ENCODE measurements around the gene STOM. TPM values are rescaled to one million over a fixed set of nuclear protein-coding genes. Genes with fewer than 3 reads are reported as not detected.

Gene STOM
- total and polyA plus RNA-seq, 10 of the 15 experiments (the other 5 are each of a cell fraction or from before 2014, with no cell fraction given): 6.7 to 47.4 (median 39.8) TPM

DNA sequence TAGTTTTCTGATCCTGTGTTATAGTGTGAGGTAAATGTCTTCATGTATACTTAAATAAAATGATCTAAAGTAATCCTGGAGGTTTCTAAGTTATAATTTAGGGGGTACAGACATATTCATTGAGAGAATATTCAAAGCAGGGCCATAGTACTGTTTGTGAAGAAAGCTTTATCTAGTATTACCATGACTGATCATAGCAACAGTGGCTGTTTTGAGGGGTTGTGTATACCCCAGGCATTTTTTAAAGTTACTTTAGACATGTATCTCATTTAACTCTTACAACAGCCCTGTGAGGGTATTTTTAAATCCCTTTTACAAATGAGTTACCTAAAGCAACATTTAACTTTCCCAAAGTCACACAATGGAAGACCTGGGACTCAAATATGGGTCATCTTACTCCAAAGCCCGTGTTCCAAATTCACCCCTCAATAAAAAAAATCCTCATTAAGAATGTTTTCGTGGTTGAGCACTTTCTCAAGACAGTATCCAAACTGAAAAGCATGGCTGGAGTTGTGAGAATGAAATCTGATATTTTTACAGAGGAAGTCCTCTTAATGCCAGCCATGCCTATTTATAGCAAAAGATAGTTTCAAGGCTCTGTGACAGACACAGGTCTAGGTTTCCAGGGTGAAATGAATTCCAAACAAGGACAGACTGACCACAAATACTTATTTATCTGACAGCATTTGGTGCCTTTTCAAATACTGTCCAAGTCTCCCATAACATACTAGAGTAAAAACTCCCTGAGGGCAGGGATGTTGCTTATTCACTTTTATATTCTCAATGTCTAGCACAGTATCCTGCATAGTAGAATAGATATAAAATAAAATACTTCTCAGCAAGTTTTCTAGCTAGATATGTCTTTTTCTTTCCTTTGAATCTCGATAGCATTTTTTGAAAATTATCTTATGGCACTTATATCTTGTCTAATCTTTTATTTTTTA lies 10.4 kb downstream of the STOM start:
- SMC1A ChIA-PET (ENCODE audit: uncharacterized antibody, unreplicated experiment): interaction anchor here (1.6 kb wide), 1 partner anchor 14 kb away, joined by 3 read pairs; no protein-coding TSS in a partner anchor
- no TSS peak for BruUV-seq (replicated peaks)
- ATAC-seq (peak; percentile 50), FAIRE-seq (no peak), DNase-seq (ENCODE audit: low read depth, low spot score) (no peak)
- Histone ChIP-seq H3K4me2 (ENCODE audit: control insufficient read depth, insufficient read depth) (peak overlapping the region; percentile 89; the same call in 1 of the 2 replicates), H3K4me1 (ENCODE audit: control insufficient read depth, insufficient read depth, low read length) (peaks cover 15% of the 10 kb centered on the region), H2AFZ (ENCODE audit: control insufficient read depth, low read depth, low read length) (no peak overlapping the region), H3K9me3 (replicated peaks; ENCODE audit: control insufficient read depth, insufficient read depth, low read length) (no peaks in the 10 kb centered on the region; the same call in 2 of the 3 replicates), H3K9ac (ENCODE audit: control insufficient read depth, insufficient read depth, low read length) (no peak overlapping the region), H3K4me3 (peak overlapping the region; percentile 31; the same call in 1 of the 2 replicates), H3K27ac (ENCODE audit: control insufficient read depth, insufficient read depth) (peak overlapping the region; percentile 66), H3K36me3 (ENCODE audit: control insufficient read depth in 2 of 2, insufficient read depth in 2 of 2, low read length in 1 of 2) (no peaks in the 10 kb centered on the region), H3K79me2 (ENCODE audit: control insufficient read depth, insufficient read depth, low read length) (no peaks in the 10 kb centered on the region; the same call in 1 of the 2 replicates), H3K27me3 (replicated peaks in 1 of 2; ENCODE audit: control insufficient read depth in 2 of 2, insufficient read depth in 2 of 2, low read length in 1 of 2) (no peaks in the 10 kb centered on the region), H4K20me1 (ENCODE audit: control insufficient read depth, insufficient read depth) (no peaks in the 10 kb centered on the region)
- intact Hi-C loops (cut with micrococcal nuclease; ENCODE audit: unreplicated experiment): no loop called here
- in situ Hi-C loops (cut with MboI): no loop called here
- TF ChIP-seq NBN (IDR thresholded peaks at IDR 0.05) (no peak), RCOR1 (conservative IDR thresholded peaks at IDR 0.05; ENCODE audit: low read depth, low read length) (no peak), LARP7 (IDR thresholded peaks at IDR 0.05) (no peak), E2F4 (IDR thresholded peaks at IDR 0.05; ENCODE audit: low read depth, low read length) (no peak), IRF4 (IDR thresholded peaks at IDR 0.05; ENCODE audit: low read depth, low read length) (no peak), TCF12 (IDR thresholded peaks at IDR 0.05; ENCODE audit: low read depth, low read length) (no peak), BACH1 (IDR thresholded peaks at IDR 0.05; ENCODE audit: borderline replicate concordance) (no peak), STAT3 (IDR thresholded peaks at IDR 0.05; ENCODE audit: low read depth, low read length) (no peak), SREBF2 (IDR thresholded peaks at IDR 0.05; ENCODE audit: low read length) (no peak)
- TF ChIP-seq, protein P1, sequence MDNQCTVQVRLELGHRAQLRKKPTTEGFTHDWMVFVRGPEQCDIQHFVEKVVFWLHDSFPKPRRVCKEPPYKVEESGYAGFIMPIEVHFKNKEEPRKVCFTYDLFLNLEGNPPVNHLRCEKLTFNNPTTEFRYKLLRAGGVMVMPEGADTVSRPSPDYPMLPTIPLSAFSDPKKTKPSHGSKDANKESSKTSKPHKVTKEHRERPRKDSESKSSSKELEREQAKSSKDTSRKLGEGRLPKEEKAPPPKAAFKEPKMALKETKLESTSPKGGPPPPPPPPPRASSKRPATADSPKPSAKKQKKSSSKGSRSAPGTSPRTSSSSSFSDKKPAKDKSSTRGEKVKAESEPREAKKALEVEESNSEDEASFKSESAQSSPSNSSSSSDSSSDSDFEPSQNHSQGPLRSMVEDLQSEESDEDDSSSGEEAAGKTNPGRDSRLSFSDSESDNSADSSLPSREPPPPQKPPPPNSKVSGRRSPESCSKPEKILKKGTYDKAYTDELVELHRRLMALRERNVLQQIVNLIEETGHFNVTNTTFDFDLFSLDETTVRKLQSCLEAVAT (IDR thresholded peaks at IDR 0.05): no peak
- RAD21 ChIA-PET (ENCODE audit: unreplicated experiment): no interaction called here
- POLR2A ChIA-PET: interaction anchor here (1.0 kb wide), 1 partner anchor 9 kb away, joined by 3 read pairs; no protein-coding TSS in a partner anchor
- CTCF ChIA-PET: interaction anchor here (1.0 to 3.3 kb wide), 4 partner anchors 10 to 40 kb away, joined by 3 to 16 read pairs (median 6); no protein-coding TSS in a partner anchor
- 97% methylated on average over 3 of the region's 3 CpGs for WGBS (ENCODE audit: insufficient coverage, insufficient replicate concordance, low lambda C conversion rate, missing lambda C conversion rate)

Data from GM12878 (cell line).